H1 (cell line): ENCODE data around the gene FASTK. TPM values are rescaled to one million over a fixed set of nuclear protein-coding genes. Genes with fewer than 3 reads are reported as not detected.

Experiments
- CTCF ChIA-PET: fragments of 300-600 bp; sonication (Branson Sonifier 250); formaldehyde crosslinking; loops from one replicate; lab custom pipeline; 2021; ENCODE audit not compliant: partially characterized antibody; lab: Charles Lee
- POLR2A ChIA-PET: fragments of 300-600 bp; sonication (Branson Sonifier 250); formaldehyde crosslinking; loops from one replicate; lab custom pipeline; 2021; ENCODE audit warnings: inconsistent platforms; ENCODE audit not compliant: partially characterized antibody; lab: Charles Lee
- DNase-seq, 2 experiments: peaks; one replicate each; pipeline versions ENCODE4 v3.0.0 to v3.0.0-alpha.2; 2010 to 2022; ENCODE audit warnings: low spot score in 2 of 2, low read depth in 1 of 2, mixed read lengths in 1 of 2
- FAIRE-seq: peaks from 2 replicates; lab custom pipeline; 2011; peaks lifted over from hg19 to GRCh38; lab: Jason Lieb, UNC
- H2AFZ ChIP-seq: 2 replicates; pipeline ENCODE4 v1.8.1; 2012; ENCODE audit warnings: low read length, inconsistent platforms
- H2AK5ac ChIP-seq: 2 replicates; pipeline ENCODE4 v1.6.1; 2013; ENCODE audit warnings: low read depth, low read length
- H2BK120ac ChIP-seq: replicated peaks from 2 replicates; pipeline ENCODE3; 2013; ENCODE audit warnings: low read depth, low read length, inconsistent platforms
- H2BK12ac ChIP-seq: 2 replicates; pipeline ENCODE4 v1.6.1; 2013; ENCODE audit warnings: low read depth, low read length
- H2BK15ac ChIP-seq: 2 replicates; pipeline ENCODE4 v1.6.1; 2013; ENCODE audit warnings: low read length
- H2BK20ac ChIP-seq: 2 replicates; pipeline ENCODE4 v1.6.1; 2013; ENCODE audit warnings: low read length
- H2BK5ac ChIP-seq: 2 replicates; pipeline ENCODE4 v1.6.1; 2013; ENCODE audit warnings: low read depth, low read length
- H3K14ac ChIP-seq: 2 replicates; pipeline ENCODE4 v1.6.1; 2013; ENCODE audit warnings: inconsistent platforms; ENCODE audit not compliant: insufficient read length
- H3K18ac ChIP-seq: 2 replicates; pipeline ENCODE4 v1.6.1; 2013; ENCODE audit warnings: low read length; ENCODE audit errors: extremely low read depth
- H3K23ac ChIP-seq: 2 replicates; pipeline ENCODE4 v1.6.1; 2013; ENCODE audit warnings: inconsistent platforms; ENCODE audit not compliant: insufficient read length
- H3K23me2 ChIP-seq: 2 replicates; pipeline ENCODE4 v1.6.1; 2013; ENCODE audit warnings: low read depth, low read length
- H3K27ac ChIP-seq: 2 replicates; pipeline ENCODE4 v1.6.1; 2011; ENCODE audit warnings: low read depth, low read length, inconsistent platforms
- H3K27me3 ChIP-seq, 4 experiments: replicated peaks in 1 of 4; 1 replicate in 1 of 4; 2 replicates in 3 of 4; pipeline versions ENCODE4 v1.6.1 to v1.8.1; 2011 to 2013; ENCODE audit warnings: low read length in 3 of 4, mild to moderate bottlenecking in 3 of 4, inconsistent platforms in 2 of 4, mixed read lengths in 2 of 4, moderate library complexity in 1 of 4; ENCODE audit not compliant: control insufficient read depth in 3 of 4, insufficient read depth in 3 of 4; ENCODE audit errors: extremely low read depth in 1 of 4
- H3K36me3 ChIP-seq, 4 experiments: 2 replicates each; pipeline versions ENCODE4 v1.6.1 to v1.8.1; 2011 to 2013; ENCODE audit warnings: mild to moderate bottlenecking in 4 of 4, low read length in 3 of 4, moderate library complexity in 2 of 4, control low read depth in 1 of 4, inconsistent platforms in 1 of 4; ENCODE audit not compliant: insufficient read depth in 4 of 4, control insufficient read depth in 2 of 4
- H3K4ac ChIP-seq: replicated peaks from 2 replicates; pipeline ENCODE3; 2013; ENCODE audit warnings: low read length, low read depth, mixed read lengths, inconsistent platforms; ENCODE audit not compliant: insufficient read length
- H3K4me1 ChIP-seq, 4 experiments: replicated peaks in 1 of 4; 1 replicate in 1 of 4; 2 replicates in 3 of 4; pipeline versions ENCODE4 v1.6.1 to v1.8.1; 2011 to 2013; ENCODE audit warnings: low read length in 3 of 4, inconsistent platforms in 2 of 4, mixed read lengths in 1 of 4; ENCODE audit not compliant: insufficient read depth in 4 of 4, control insufficient read depth in 3 of 4
- H3K4me2 ChIP-seq, 2 experiments: 2 replicates each; pipeline versions ENCODE4 v1.6.1 to v1.8.1; 2011 to 2013; ENCODE audit warnings: low read depth in 2 of 2, low read length in 2 of 2, control low read depth in 1 of 2, inconsistent platforms in 1 of 2, mild to moderate bottlenecking in 1 of 2; ENCODE audit not compliant: insufficient read depth in 1 of 2
- H3K4me3 ChIP-seq, 4 experiments: fragments of 200-600, 300-600 bp in 1 of 4; sonication (generic), shearing (Covaris generic), sonication (Bioruptor Twin) in 1 of 4; 2 replicates each; pipeline versions ENCODE4 v1.5.1 to v1.8.1; 2011 to 2016; ENCODE audit warnings: low read length in 4 of 4, low read depth in 3 of 4, control low read depth in 2 of 4, inconsistent platforms in 2 of 4, mild to moderate bottlenecking in 2 of 4, mixed read lengths in 1 of 4, moderate library complexity in 1 of 4; ENCODE audit not compliant: insufficient read depth in 2 of 4; ENCODE audit errors: extremely low read depth in 1 of 4
- H3K56ac ChIP-seq: replicated peaks from 2 replicates; pipeline ENCODE3; 2013; ENCODE audit warnings: low read depth, mild to moderate bottlenecking, mixed read lengths, low read length, inconsistent platforms; ENCODE audit not compliant: insufficient read length
- H3K79me1 ChIP-seq: 2 replicates; pipeline ENCODE4 v1.6.1; 2013; ENCODE audit warnings: low read depth, low read length, control low read depth
- H3K79me2 ChIP-seq, 2 experiments: 2 replicates each; pipeline versions ENCODE4 v1.6.1 to v1.8.1; 2012 to 2013; ENCODE audit warnings: low read length in 2 of 2, mild to moderate bottlenecking in 2 of 2, inconsistent platforms in 1 of 2; ENCODE audit not compliant: insufficient read depth in 2 of 2, control insufficient read depth in 1 of 2
- H3K9ac ChIP-seq, 4 experiments: replicated peaks in 1 of 4; 1 replicate in 1 of 4; 2 replicates in 3 of 4; pipeline versions ENCODE4 v1.6.1 to v1.8.1; 2011 to 2013; ENCODE audit warnings: low read depth in 3 of 4, low read length in 3 of 4, control low read depth in 2 of 4, mild to moderate bottlenecking in 2 of 4, moderate library complexity in 2 of 4, inconsistent platforms in 1 of 4; ENCODE audit errors: extremely low read depth in 1 of 4
- H3K9me3 ChIP-seq, 2 experiments: 2 replicates each; pipeline versions ENCODE4 v1.6.1 to v1.8.1; 2012 to 2013; ENCODE audit warnings: mild to moderate bottlenecking in 2 of 2, moderate library complexity in 2 of 2, control low read depth in 1 of 2, inconsistent platforms in 1 of 2, low read depth in 1 of 2, low read length in 1 of 2, mixed read lengths in 1 of 2; ENCODE audit not compliant: insufficient read depth in 2 of 2
- H4K20me1 ChIP-seq, 2 experiments: replicated peaks in 1 of 2; 2 replicates each; pipeline versions ENCODE3 to v1.8.1; 2011 to 2013; ENCODE audit warnings: inconsistent platforms in 2 of 2, low read length in 2 of 2, mild to moderate bottlenecking in 1 of 2; ENCODE audit not compliant: insufficient read depth in 2 of 2, control insufficient read depth in 1 of 2
- H4K5ac ChIP-seq: 2 replicates; pipeline ENCODE4 v1.6.1; 2013; ENCODE audit warnings: low read length, low read depth, mixed read lengths, inconsistent platforms; ENCODE audit not compliant: insufficient read length
- H4K8ac ChIP-seq: 2 replicates; pipeline ENCODE4 v1.8.0; 2013; ENCODE audit warnings: mild to moderate bottlenecking, moderate library complexity, low read length, inconsistent platforms; ENCODE audit not compliant: insufficient read depth; ENCODE audit errors: extremely low read depth
- H4K91ac ChIP-seq: replicated peaks from 2 replicates; pipeline ENCODE3; 2013; ENCODE audit warnings: low read length, mixed read lengths, inconsistent platforms; ENCODE audit not compliant: insufficient read length
- ASH2L ChIP-seq: fragments of 200-600, 300-600 bp; sonication (generic); IDR thresholded peaks from one replicate; pipeline ENCODE4 v1.7.1; 2017; ENCODE audit warnings: low read length
- CHD2 ChIP-seq: IDR thresholded peaks from 2 replicates; pipeline ENCODE4 v1.6.1; 2012; ENCODE audit warnings: low read length, improper control_type of control experiment
- GABPA ChIP-seq: IDR thresholded peaks from 2 replicates; pipeline ENCODE4 v1.6.1; 2011; ENCODE audit warnings: mild to moderate bottlenecking, low read length, moderate library complexity, borderline replicate concordance; ENCODE audit not compliant: insufficient read depth
- HDAC6 ChIP-seq: IDR thresholded peaks from one replicate; pipeline ENCODE4 v1.7.1; 2012; ENCODE audit warnings: low read depth, mild to moderate bottlenecking, inconsistent platforms, low read length, moderate library complexity
- KDM4A ChIP-seq: IDR thresholded peaks from one replicate; pipeline ENCODE4 v1.7.1; 2012; ENCODE audit warnings: low read depth, mild to moderate bottlenecking, moderate library complexity, low read length, inconsistent platforms; ENCODE audit not compliant: severe bottlenecking
- MAX ChIP-seq: IDR thresholded peaks from 2 replicates; pipeline ENCODE4 v1.6.1; 2012; ENCODE audit warnings: inconsistent platforms
- SAP30 ChIP-seq: fragments of 300-600 bp; sonication (generic); IDR thresholded peaks from 2 replicates; pipeline ENCODE4 v1.7.1; 2012; ENCODE audit warnings: low read length, moderate library complexity, mild to moderate bottlenecking, inconsistent platforms; ENCODE audit not compliant: insufficient read depth, insufficient replicate concordance
- SIN3A ChIP-seq, 2 experiments: IDR thresholded peaks in 1 of 2; conservative IDR thresholded peaks in 1 of 2; 2 replicates each; pipeline ENCODE4 v1.6.1; 2011 to 2012; ENCODE audit warnings: low read length in 2 of 2, improper control_type of control experiment in 1 of 2, low read depth in 1 of 2, mild to moderate bottlenecking in 1 of 2
- SIX5 ChIP-seq: IDR thresholded peaks from 2 replicates; pipeline ENCODE4 v1.6.1; 2011; ENCODE audit warnings: mild to moderate bottlenecking, low read depth, low read length
- WGBS, 2 experiments: shearing (Covaris generic) in 1 of 2; methylation state at CpG; one replicate each; pipeline versions ENCODE4 v1.1.6 to v1.1.7; 2013 to 2015; ENCODE audit warnings: low lambda C conversion rate in 2 of 2, mixed read lengths in 2 of 2, inconsistent platforms in 1 of 2, low coverage in 1 of 2, missing lambda C conversion rate in 1 of 2; ENCODE audit not compliant: insufficient replicate concordance in 2 of 2, insufficient coverage in 1 of 2, insufficient read length in 1 of 2; ENCODE audit errors: extremely low coverage in 1 of 2, missing lambda C conversion rate in 1 of 2; 5-methylcytosine and 5-hydroxymethylcytosine counted together
- polyA plus RNA-seq, 7 experiments: library from polyadenylated mRNA; depleted of rRNA in 3 of 7; stranded (reverse) in 5 of 7; unstranded in 2 of 7; fragments of >200 nt in 5 of 7; fragments of 200-250 nt in 2 of 7; gene quantifications; 1 replicate in 5 of 7; 2 replicates in 1 of 7; 4 replicates in 1 of 7; pipeline versions ENCODE4 v1.2.1 to v1.2.3, GENCODE V29; 2011 to 2013; ENCODE audit warnings: missing spikeins in 2 of 7, mixed read lengths in 2 of 7
- total RNA-seq: library from RNA; stranded (reverse); fragmentation: NEBNext Ultra II Directional; extraction: Animal tissue kit (Norgen Biotek cat#: 25700); gene quantifications from 2 replicates; pipeline ENCODE4 v1.2.1, GENCODE V29; 2021

Gene FASTK
- total and polyA plus RNA-seq, 2 of the 8 experiments (the other 6 are each of a cell fraction or from before 2014, with no cell fraction given): 39.4 to 84.0 TPM

- TF ChIP-seq ASH2L (no peak), CHD2 (no peak), SIN3A (conservative IDR thresholded peaks at IDR 0.05 in 1 of 2, IDR thresholded peaks at IDR 0.05 in 1 of 2; ENCODE audit: low read depth in 1 of 2, low read length in 2 of 2) (peak; percentile 64 to 76; a peak in 2 of 4 replicates), GABPA (no peak), MAX (peak; percentile 74; the same call in 1 of the 2 replicates), KDM4A (no peak), HDAC6 (no peak), SIX5 (no peak), SAP30 (no peak)
- Histone ChIP-seq H3K14ac (no peak overlapping the region), H3K36me3 (peaks cover 0 to 11% (median 0%) of the 10 kb centered on the region in 4 experiments; a peak in 2 of 8 replicates), H2BK12ac (no peak overlapping the region), H3K23ac (no peak overlapping the region), H2AFZ (no peak overlapping the region), H2BK20ac (no peak overlapping the region), H3K4me1 (peaks cover 0 to 21% (median 7%) of the 10 kb centered on the region in 4 experiments; a peak in 6 of 7 replicates), H3K79me1 (no peaks in the 10 kb centered on the region), H3K4me3 (peak overlapping the region in 1 of 4 experiments; percentile 75; a peak in 6 of 8 replicates), H2AK5ac (no peak overlapping the region), H2BK5ac (no peak overlapping the region), H3K9me3 (no peaks in the 10 kb centered on the region), H3K27me3 (peaks cover 0 to 13% (median 4%) of the 10 kb centered on the region in 4 experiments; a peak in 5 of 7 replicates), H3K27ac (no peak overlapping the region), H4K91ac (no peak overlapping the region), H3K4me2 (peak overlapping the region; percentile 47 to 92), H3K56ac (no peak overlapping the region), H3K4ac (peak overlapping the region; percentile 41), H4K20me1 (peaks cover 10 to 27% of the 10 kb centered on the region in 2 experiments), H3K79me2 (no peaks in the 10 kb centered on the region), H2BK120ac (no peak overlapping the region), H4K5ac (no peak overlapping the region), H3K18ac (peak overlapping the region; percentile 4), H2BK15ac (0 out of 2 replicates have a peak overlapping the region, but pooled peaks have one; percentile 61), H3K9ac (0 out of 7 replicates have a peak overlapping the region, but pooled peaks of 1 of the 4 experiments have one; percentile 8), H3K23me2 (peaks cover 5% of the 10 kb centered on the region; the same call in 1 of the 2 replicates), H4K8ac (peak overlapping the region; percentile 6; the same call in 1 of the 2 replicates)
- no peak for DNase-seq
- no peak for FAIRE-seq
- ChIA-PET POLR2A (interaction anchor here (1.5 to 2.0 kb wide), 3 partner anchors 12 to 50 kb away, joined by 4 to 7 read pairs (median 6); no protein-coding TSS in a partner anchor), CTCF (interaction anchor here (0.6 to 11.7 kb wide), 6 partner anchors 16 to 118 kb away, joined by 3 to 197 read pairs (median 10); no protein-coding TSS in a partner anchor)
- 61% methylated on average over 12 of the region's 19 CpGs; no CpG with 5 or more reads in 1 of the 2 experiments for WGBS, 2 experiments
Observed at GRCh38 chr7:151126491-151127137, 46.0 kb upstream of the FASTK start.
